H9 (cell line): ENCODE measurements around the gene NRXN3. TPM values are rescaled to one million over a fixed set of nuclear protein-coding genes. Genes with fewer than 3 reads are reported as not detected.
A peak's percentile ranks its signal among the peaks of the same experiment; 100 is the strongest.

Experiments
- DNase-seq: peaks from one replicate; pipeline ENCODE4 v3.0.0-alpha.2; 2017
- H2AFZ ChIP-seq: one replicate; pipeline ENCODE4 v1.6.1; 2013; ENCODE audit warnings: mild to moderate bottlenecking, low read length, control low read depth, moderate library complexity
- H2AK5ac ChIP-seq: 2 replicates; pipeline ENCODE4 v1.6.1; 2013; ENCODE audit warnings: low read length, control low read depth, mixed read lengths; ENCODE audit not compliant: insufficient read length
- H2BK120ac ChIP-seq: one replicate; pipeline ENCODE4 v1.6.1; 2013; ENCODE audit warnings: low read depth, mild to moderate bottlenecking, low read length, control low read depth, inconsistent platforms; ENCODE audit not compliant: poor library complexity, severe bottlenecking
- H2BK12ac ChIP-seq: 2 replicates; pipeline ENCODE4 v1.6.1; 2013; ENCODE audit warnings: low read length, control low read depth, mixed read lengths, low read depth; ENCODE audit not compliant: insufficient read length
- H2BK15ac ChIP-seq: 2 replicates; pipeline ENCODE4 v1.6.1; 2013; ENCODE audit warnings: low read depth, low read length, control low read depth
- H2BK20ac ChIP-seq: one replicate; pipeline ENCODE4 v1.6.1; 2013; ENCODE audit warnings: low read depth, mild to moderate bottlenecking, low read length, control low read depth, inconsistent platforms; ENCODE audit not compliant: poor library complexity, severe bottlenecking
- H2BK5ac ChIP-seq: 2 replicates; pipeline ENCODE4 v1.6.1; 2013; ENCODE audit warnings: low read length, control low read depth, mixed read lengths; ENCODE audit not compliant: insufficient read length
- H3K14ac ChIP-seq: 2 replicates; pipeline ENCODE4 v1.6.1; 2013; ENCODE audit warnings: low read length, control low read depth; ENCODE audit not compliant: insufficient read depth
- H3K18ac ChIP-seq: 2 replicates; pipeline ENCODE4 v1.6.1; 2013; ENCODE audit warnings: low read depth, mild to moderate bottlenecking, mixed read lengths, low read length, control low read depth; ENCODE audit not compliant: insufficient read length
- H3K23ac ChIP-seq: 2 replicates; pipeline ENCODE4 v1.6.1; 2013; ENCODE audit warnings: low read length, control low read depth, mixed read lengths, low read depth; ENCODE audit not compliant: insufficient read length
- H3K23me2 ChIP-seq: 2 replicates; pipeline ENCODE4 v1.6.1; 2013; ENCODE audit warnings: low read depth, mild to moderate bottlenecking, mixed read lengths, low read length, control low read depth; ENCODE audit not compliant: insufficient read length, poor library complexity, severe bottlenecking
- H3K27ac ChIP-seq: 2 replicates; pipeline ENCODE4 v1.5.1; 2013; ENCODE audit warnings: low read length, control low read depth, mixed read lengths, low read depth; ENCODE audit not compliant: insufficient read length
- H3K27me3 ChIP-seq: 2 replicates; pipeline ENCODE4 v1.6.1; 2013; ENCODE audit warnings: low read length, control low read depth, inconsistent platforms; ENCODE audit not compliant: insufficient read depth
- H3K4ac ChIP-seq: 2 replicates; pipeline ENCODE4 v1.6.1; 2013; ENCODE audit warnings: low read depth, mild to moderate bottlenecking, control low read depth, inconsistent platforms, low read length, moderate library complexity
- H3K4me1 ChIP-seq: 2 replicates; pipeline ENCODE4 v1.6.1; 2013; ENCODE audit warnings: low read length, control low read depth, inconsistent platforms; ENCODE audit not compliant: insufficient read depth
- H3K4me2 ChIP-seq: 2 replicates; pipeline ENCODE4 v1.6.1; 2013; ENCODE audit warnings: low read length, control low read depth, mixed read lengths; ENCODE audit not compliant: insufficient read length, insufficient read depth
- H3K56ac ChIP-seq: 2 replicates; pipeline ENCODE4 v1.6.1; 2013; ENCODE audit warnings: low read depth, mild to moderate bottlenecking, mixed read lengths, low read length, control low read depth; ENCODE audit not compliant: insufficient read length
- H3K79me1 ChIP-seq: 2 replicates; pipeline ENCODE4 v1.6.1; 2013; ENCODE audit warnings: low read depth, mild to moderate bottlenecking, moderate library complexity, low read length, control low read depth, inconsistent platforms; ENCODE audit not compliant: insufficient read depth, poor library complexity, severe bottlenecking
- H3K79me2 ChIP-seq: 2 replicates; pipeline ENCODE4 v1.6.1; 2013; ENCODE audit warnings: low read length, control low read depth, inconsistent platforms; ENCODE audit not compliant: insufficient read depth
- H3K9ac ChIP-seq: 2 replicates; pipeline ENCODE4 v1.6.1; 2013; ENCODE audit warnings: low read length, control low read depth, mixed read lengths; ENCODE audit not compliant: insufficient read length; ENCODE audit errors: extremely low read depth
- H3K9me3 ChIP-seq: one replicate; pipeline ENCODE4 v1.6.1; 2013; ENCODE audit warnings: low read depth, low read length, inconsistent platforms; ENCODE audit not compliant: control insufficient read depth
- H3T11ph ChIP-seq: one replicate; pipeline ENCODE4 v1.6.1; 2013; ENCODE audit warnings: mild to moderate bottlenecking, low read length, control low read depth, inconsistent platforms
- H4K20me1 ChIP-seq: one replicate; pipeline ENCODE4 v1.6.1; 2013; ENCODE audit not compliant: control insufficient read depth, insufficient read length, insufficient read depth
- H4K5ac ChIP-seq: 2 replicates; pipeline ENCODE4 v1.6.1; 2013; ENCODE audit warnings: low read depth, mild to moderate bottlenecking, mixed read lengths, low read length, control low read depth; ENCODE audit not compliant: insufficient read length
- H4K8ac ChIP-seq: replicated peaks from 2 replicates; pipeline ENCODE4 v1.6.1; 2013; ENCODE audit warnings: low read length, control low read depth, mixed read lengths, low read depth; ENCODE audit not compliant: insufficient read length
- H4K91ac ChIP-seq: 2 replicates; pipeline ENCODE4 v1.6.1; 2013; ENCODE audit warnings: low read depth, mild to moderate bottlenecking, moderate library complexity, mixed read lengths, low read length, control low read depth; ENCODE audit not compliant: insufficient read length
- H3K27ac Mint-ChIP-seq, 3 experiments: 2 replicates in 2 of 3; 3 replicates in 1 of 3; pipeline ENCODE4 v1.8.0; 2020 to 2021; ENCODE audit warnings: mixed read lengths in 3 of 3, mild to moderate bottlenecking in 1 of 3, moderate library complexity in 1 of 3
- H3K27me3 Mint-ChIP-seq: 2 replicates; pipeline ENCODE4 v1.8.0; 2021; ENCODE audit warnings: low read depth, mild to moderate bottlenecking, moderate library complexity, mixed read lengths
- H3K36me3 Mint-ChIP-seq, 3 experiments: 2 replicates in 2 of 3; 3 replicates in 1 of 3; pipeline ENCODE4 v1.8.0; 2020 to 2021; ENCODE audit warnings: low read depth in 3 of 3, mixed read lengths in 3 of 3; ENCODE audit not compliant: insufficient read depth in 1 of 3
- H3K4me1 Mint-ChIP-seq, 2 experiments: 2 replicates each; pipeline ENCODE4 v1.8.0; 2020; ENCODE audit warnings: mixed read lengths in 2 of 2
- H3K4me3 Mint-ChIP-seq, 2 experiments: 2 replicates in 1 of 2; 3 replicates in 1 of 2; pipeline ENCODE4 v1.8.0; 2020 to 2021; ENCODE audit warnings: mild to moderate bottlenecking in 2 of 2, mixed read lengths in 2 of 2, moderate library complexity in 1 of 2
- H3K9me3 Mint-ChIP-seq, 2 experiments: 2 replicates in 1 of 2; 3 replicates in 1 of 2; pipeline ENCODE4 v1.8.0; 2020; ENCODE audit warnings: mild to moderate bottlenecking in 2 of 2, mixed read lengths in 2 of 2, moderate library complexity in 1 of 2
- CTCF ChIP-seq: fragments of 200-600 bp; sonication (generic); conservative IDR thresholded peaks from 3 replicates; pipeline ENCODE4 v1.8.0; 2021; ENCODE audit warnings: antibody characterized with exemption, mild to moderate bottlenecking
- WGBS: extraction: QIAGEN DNeasy Blood & Tissue Kit; methylation state at CpG from one replicate; pipeline ENCODE4 v1.1.7; 2013; ENCODE audit warnings: missing lambda C conversion rate, low lambda C conversion rate, mixed read lengths; ENCODE audit not compliant: insufficient read length; ENCODE audit errors: extremely low coverage; 5-methylcytosine and 5-hydroxymethylcytosine counted together
- total RNA-seq: library from RNA; stranded (reverse); gene quantifications from 2 replicates; pipeline ENCODE4 v1.2.1, GENCODE V29; 2021

Gene NRXN3
- total RNA-seq, 1 experiment from 2014 or later, result 1.8 TPM

- H3K4me1 ChIP-seq, result 0 out of 2 replicates have a peak, but pooled peaks cover 3% of the 10 kb centered on the region
- no peak overlapping the region for H2BK120ac ChIP-seq
- no peak overlapping the region for H2BK15ac ChIP-seq
- DNase-seq, result no peak
- Mint-ChIP-seq H3K4me3 (peak overlapping the region in 1 of 2 experiments; percentile 16; a peak in 1 of 5 replicates), H3K27me3 (no peaks in the 10 kb centered on the region), H3K9me3 (no peaks in the 10 kb centered on the region), H3K4me1 (peaks cover 4 to 8% of the 10 kb centered on the region in 2 experiments; a peak in 2 of 4 replicates), H3K27ac (peak overlapping the region in 1 of 3 experiments; percentile 30; a peak in 1 of 7 replicates), H3K36me3 (no peaks in the 10 kb centered on the region)
- H3K4ac ChIP-seq, result no peak overlapping the region
- WGBS, result no CpG with 5 or more reads among the region's 4 CpGs
- no peaks in the 10 kb centered on the region for H3K79me1 ChIP-seq
- no peak for TF ChIP-seq CTCF
- no peak overlapping the region for H2AK5ac ChIP-seq
- H3K79me2 ChIP-seq, result no peaks in the 10 kb centered on the region
- no peak overlapping the region for H3K23ac ChIP-seq
- H3K4me2 ChIP-seq, result no peak overlapping the region
- H3K27me3 ChIP-seq, result no peaks in the 10 kb centered on the region
- H4K5ac ChIP-seq, result no peak overlapping the region
- no peak overlapping the region for H2BK5ac ChIP-seq
- H3T11ph ChIP-seq, result no peak overlapping the region
- H3K14ac ChIP-seq, result no peak overlapping the region
- H2BK12ac ChIP-seq, result no peak overlapping the region
- no peak overlapping the region for H2AFZ ChIP-seq
- no peak overlapping the region for H3K9ac ChIP-seq
- H3K9me3 ChIP-seq, result no peaks in the 10 kb centered on the region
- H4K20me1 ChIP-seq, result no peaks in the 10 kb centered on the region
- no peak overlapping the region for H3K18ac ChIP-seq
- no peak overlapping the region for H2BK20ac ChIP-seq
- H4K91ac ChIP-seq, result no peak overlapping the region
- no peaks in the 10 kb centered on the region for H3K23me2 ChIP-seq
- no peak overlapping the region for H3K27ac ChIP-seq
- H3K56ac ChIP-seq, result no peak overlapping the region
- no peak overlapping the region for H4K8ac ChIP-seq
Measured at GRCh38 chr14:78610994-78611393, 440.8 kb downstream of the NRXN3 start.
